Measurements from ENCODE around the gene EBLN2.

GRCh38 chr3:73052857-73053256, 8.6 kb upstream of the EBLN2 start:
- TF ChIP-seq, protein P1, sequence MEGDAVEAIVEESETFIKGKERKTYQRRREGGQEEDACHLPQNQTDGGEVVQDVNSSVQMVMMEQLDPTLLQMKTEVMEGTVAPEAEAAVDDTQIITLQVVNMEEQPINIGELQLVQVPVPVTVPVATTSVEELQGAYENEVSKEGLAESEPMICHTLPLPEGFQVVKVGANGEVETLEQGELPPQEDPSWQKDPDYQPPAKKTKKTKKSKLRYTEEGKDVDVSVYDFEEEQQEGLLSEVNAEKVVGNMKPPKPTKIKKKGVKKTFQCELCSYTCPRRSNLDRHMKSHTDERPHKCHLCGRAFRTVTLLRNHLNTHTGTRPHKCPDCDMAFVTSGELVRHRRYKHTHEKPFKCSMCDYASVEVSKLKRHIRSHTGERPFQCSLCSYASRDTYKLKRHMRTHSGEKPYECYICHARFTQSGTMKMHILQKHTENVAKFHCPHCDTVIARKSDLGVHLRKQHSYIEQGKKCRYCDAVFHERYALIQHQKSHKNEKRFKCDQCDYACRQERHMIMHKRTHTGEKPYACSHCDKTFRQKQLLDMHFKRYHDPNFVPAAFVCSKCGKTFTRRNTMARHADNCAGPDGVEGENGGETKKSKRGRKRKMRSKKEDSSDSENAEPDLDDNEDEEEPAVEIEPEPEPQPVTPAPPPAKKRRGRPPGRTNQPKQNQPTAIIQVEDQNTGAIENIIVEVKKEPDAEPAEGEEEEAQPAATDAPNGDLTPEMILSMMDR (IDR thresholded peaks at IDR 0.05) = no peak
- TF ChIP-seq POLR2A (IDR thresholded peaks at IDR 0.05) = no peak

All from testis (tissue), 2 donors.